GM19397 (cell line): ENCODE data around the gene DUSP16.

Source experiments
- ATAC-seq: cut with Tn5 transposase; IDR thresholded peaks from one replicate; pipeline ENCODE4 v1.9.1; 2021; ENCODE audit warnings: mild to moderate bottlenecking, moderate library complexity; ENCODE audit not compliant: unreplicated experiment

DUSP16 gene

DNA sequence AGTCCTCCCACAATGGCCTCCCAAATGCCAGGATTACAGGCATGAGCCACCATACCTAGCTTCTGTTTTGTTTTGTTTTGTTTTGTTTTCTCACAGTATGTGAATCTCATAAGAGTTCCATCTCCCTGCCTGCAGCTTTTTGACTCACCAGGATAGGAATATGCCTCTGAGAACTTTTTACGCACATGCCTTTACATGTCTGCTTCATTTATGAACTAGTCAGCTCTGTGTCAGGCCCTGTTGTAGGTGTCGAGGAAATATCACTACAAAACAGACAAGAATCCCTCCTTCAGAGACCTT, 116.8 kb downstream of the DUSP16 start:
- ATAC-seq = no peak

DNA sequence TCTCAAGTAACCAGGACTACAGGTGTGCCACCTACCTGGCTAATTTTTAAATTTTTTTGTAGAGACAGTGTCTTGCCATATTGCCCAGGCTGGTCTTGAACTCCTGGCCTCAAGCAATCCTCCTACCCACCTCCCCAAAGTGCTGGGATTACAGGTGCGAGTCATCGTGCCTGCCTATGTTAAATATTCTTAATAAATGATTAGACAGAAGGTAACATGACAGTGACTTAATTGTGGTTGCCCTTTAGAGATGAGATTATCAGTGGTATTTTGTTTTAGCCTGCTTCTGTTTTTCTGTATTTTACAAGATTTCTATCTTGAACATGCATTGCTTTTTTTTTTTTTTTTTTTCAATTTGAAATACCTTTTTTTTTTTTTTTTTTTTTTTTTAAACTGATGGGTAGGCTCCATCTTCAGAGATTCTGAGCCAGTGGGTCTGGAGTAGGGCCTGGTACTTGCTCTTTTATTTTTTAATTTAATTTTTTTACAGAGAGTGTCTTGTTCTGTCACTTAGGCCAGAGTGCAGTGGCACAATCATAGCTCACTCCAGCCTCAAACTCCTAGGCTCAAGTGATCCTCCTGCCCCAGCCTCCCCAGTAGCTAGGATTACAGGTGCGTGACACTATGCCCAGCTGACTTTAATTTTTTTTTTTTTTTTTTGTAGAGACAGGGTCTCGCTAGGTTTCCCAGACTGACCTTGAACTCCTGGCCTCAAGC, 117.3 kb downstream of the DUSP16 start:
- ATAC-seq = no peak

DNA sequence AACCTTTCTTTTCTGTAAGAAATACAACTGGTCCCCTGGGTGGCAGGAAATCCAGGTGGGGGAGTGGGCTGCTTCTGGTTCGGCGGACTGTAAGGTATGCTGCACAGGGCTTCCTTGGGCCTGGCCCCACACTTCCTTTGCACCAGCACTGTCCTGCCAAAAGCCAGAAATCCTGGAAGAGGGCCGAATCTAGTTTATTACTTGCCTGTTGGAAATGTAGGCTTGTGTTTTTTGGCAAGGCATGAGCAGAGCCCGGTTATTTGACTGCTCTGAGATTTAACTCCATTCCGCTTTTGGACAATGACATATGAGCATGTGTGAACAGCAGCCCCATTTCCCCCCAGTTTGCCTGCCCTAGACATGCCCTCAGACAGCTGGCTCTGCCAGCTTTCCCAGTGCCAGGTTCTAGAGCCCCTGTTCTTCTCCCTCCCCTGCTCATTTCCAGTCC, 119.2 kb downstream of the DUSP16 start:
- ATAC-seq = no peak

DNA sequence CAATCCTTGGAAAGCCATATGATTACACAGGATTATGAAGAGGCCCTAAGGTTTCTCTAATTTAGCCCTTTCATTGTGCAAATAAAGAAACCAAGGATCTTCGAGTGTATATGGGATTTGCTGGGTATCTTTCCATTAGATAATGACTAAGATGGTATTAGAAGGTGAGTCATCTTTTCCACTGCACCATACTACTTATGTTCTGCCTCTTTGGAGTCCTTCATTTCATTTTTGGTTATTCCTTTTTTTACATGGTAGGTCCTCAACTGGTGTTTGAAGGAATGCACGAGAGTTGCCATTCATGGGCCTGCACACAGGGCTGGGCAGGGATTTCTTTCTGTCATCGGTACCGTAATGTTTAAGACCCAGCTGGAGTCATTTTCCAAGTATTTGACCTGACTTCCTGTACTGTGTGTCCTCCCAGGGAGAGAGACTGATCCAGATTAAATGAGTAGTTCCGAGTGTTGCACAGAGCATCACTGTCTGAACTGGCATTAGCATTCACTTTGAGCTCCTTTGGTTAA, 120.1 kb downstream of the DUSP16 start:
- no peak for ATAC-seq

DNA sequence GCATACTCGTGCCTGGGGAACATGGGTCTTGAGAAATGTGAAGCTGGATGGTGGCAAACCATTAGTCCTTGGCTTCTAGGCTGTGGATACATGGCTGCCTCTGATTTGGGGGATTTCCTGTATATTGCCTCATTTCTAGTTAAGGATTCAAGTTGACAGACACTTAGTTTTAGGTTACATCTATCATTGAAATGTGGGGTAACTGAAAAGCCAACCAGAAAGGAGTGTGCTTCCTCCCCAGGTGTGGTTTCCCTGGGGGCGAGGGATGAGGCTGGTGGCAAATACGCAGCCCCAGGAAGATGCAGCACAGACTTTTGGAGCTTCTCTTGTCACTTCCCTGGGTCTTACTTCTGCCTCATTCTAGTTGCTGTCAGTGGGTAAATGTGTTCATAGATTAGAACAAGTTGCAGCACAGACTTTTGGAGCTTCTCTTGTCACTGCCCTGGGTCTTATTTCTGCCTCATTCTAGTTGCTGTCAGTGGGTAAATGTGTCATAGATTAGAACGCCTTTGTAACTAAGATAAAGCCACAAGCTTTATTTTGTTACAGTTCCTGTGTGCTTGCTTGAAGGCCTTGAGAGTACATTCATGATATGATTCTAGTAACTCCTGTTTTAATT, 120.7 kb downstream of the DUSP16 start:
- ATAC-seq = no peak

DNA sequence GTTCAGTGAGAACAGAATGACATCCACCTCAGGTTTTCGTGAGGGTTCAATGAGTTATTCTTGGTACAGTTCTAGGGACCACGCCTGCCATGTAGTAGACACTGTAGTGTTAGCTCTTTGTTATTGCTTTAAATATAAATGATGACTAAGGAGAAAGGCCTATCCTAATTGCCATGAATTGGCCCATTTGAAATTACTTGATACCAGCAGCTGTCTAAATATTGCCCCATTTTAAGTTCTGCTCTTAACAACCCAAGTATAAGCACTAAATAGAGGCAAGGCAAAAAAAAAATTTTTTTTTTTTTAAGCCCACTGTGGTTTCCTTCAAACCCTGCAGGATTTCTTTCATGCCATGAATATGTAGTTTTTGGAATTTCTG, 121.2 kb downstream of the DUSP16 start:
- no peak for ATAC-seq

DNA sequence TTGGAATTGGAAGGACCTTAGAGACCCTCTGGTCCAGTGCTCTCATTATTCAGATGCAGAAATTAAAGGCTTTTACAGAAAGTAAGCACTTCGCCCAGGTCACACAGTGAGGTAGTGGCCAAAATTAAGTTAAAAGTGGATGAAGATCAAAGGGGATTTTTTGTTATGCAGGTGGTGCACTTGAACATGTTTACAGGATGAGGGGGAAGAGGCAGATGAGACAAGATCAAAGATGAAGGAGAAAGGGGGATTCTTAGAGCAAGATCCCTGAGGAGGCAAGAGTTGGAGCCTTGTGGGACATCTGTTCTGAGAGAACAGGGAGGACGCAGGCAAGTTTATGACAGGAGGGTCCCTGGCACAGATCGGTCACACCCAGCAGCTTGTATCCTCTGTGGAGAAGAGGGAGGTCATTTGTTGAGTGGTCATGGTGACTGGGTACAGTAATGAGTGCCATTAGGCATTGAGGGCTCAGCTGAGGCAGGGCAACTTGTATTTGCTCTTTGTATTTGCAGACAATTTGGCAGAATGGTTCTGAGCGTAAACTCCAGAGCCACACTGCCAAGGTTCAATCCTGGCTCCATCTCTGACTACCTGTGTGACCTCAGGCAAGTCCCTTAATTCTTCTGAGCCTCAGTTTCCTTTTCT, 121.8 kb downstream of the DUSP16 start:
- ATAC-seq = no peak

DNA sequence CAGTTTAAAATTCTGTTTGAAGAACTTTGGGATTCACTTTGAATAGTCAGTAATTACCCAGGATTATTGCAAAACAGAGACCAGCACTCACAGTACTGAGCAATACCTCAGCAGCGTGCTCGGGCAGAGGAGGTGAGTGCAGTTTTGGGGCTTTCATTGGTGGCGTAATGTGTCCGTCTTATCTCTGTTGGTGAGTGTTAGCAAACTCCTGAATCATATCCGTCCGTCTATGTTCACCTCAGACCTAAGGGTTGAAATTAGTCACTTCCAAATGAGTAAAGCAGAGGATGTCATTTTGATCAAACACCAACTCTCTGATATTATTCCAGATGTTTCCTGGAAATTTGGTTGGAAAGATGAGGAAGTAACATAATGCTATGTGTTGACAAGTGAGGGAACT, 123.0 kb downstream of the DUSP16 start:
- no peak for ATAC-seq

DNA sequence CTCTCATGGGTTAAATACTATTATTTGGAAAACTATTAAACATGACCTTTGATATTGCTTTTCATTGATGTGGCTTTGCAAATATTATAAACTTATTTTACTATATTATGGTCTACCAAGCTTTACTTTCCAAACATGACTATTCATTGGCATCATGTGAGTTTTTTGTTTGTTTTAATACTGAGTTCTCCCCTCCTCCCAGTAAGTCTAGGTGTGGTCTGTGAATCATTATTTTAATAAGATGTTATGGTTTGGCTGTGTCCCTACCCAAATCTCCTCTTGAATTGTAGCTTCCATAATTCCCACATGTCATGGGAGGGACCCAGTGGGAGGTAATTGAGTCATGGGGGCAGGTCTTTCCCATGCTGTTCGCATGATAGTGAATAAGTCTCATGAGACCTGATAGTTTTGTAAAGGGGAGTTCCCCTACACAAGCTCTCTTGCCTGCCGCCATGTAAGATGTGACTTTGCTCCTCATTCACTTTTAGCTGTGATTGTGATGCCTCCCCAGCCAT, 125.8 kb downstream of the DUSP16 start:
- no peak for ATAC-seq

DNA sequence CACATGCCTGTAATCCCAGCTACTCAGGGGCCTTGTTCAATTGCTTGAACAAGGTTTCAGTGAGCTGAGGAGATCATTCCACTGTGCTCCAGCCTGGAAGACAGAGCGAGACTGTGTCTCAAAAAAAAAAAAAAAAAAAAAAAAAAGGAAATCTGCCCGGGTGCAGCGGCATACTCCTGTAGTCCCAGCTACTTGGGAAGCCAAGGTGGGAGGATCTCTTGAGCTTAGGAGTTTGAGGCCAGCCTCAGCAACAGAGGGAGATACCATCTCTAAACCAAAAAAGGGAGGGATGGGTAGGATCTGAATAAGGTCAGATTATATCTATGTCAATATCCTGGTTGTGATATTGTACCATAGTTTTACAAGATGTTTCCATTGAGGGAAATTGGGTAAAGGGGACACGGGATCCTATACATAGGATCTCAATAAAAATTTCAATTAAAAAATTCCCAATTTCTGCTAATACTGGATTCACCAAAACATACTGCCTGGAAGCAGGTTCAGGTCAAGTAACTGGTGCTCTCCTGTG, 129.4 kb downstream of the DUSP16 start:
- ATAC-seq = no peak

DNA sequence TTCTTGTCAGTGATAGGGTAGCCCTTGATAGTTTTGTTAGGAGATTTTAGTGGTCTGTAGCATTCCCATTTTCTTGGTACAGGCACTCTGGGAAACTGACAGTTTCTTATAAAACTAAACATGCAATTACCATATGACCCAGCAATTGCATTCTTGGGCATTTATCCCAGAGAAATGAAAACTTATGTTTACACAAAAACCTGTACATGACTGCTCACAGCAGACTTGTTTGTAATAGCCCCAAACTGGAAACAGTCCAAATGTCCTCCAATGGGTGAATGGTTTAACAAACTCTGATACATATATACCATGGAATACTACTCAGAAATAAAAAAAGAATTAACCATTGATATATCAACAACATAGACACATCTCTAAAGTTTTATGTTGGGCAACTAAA, 130.3 kb downstream of the DUSP16 start:
- no peak for ATAC-seq

DNA sequence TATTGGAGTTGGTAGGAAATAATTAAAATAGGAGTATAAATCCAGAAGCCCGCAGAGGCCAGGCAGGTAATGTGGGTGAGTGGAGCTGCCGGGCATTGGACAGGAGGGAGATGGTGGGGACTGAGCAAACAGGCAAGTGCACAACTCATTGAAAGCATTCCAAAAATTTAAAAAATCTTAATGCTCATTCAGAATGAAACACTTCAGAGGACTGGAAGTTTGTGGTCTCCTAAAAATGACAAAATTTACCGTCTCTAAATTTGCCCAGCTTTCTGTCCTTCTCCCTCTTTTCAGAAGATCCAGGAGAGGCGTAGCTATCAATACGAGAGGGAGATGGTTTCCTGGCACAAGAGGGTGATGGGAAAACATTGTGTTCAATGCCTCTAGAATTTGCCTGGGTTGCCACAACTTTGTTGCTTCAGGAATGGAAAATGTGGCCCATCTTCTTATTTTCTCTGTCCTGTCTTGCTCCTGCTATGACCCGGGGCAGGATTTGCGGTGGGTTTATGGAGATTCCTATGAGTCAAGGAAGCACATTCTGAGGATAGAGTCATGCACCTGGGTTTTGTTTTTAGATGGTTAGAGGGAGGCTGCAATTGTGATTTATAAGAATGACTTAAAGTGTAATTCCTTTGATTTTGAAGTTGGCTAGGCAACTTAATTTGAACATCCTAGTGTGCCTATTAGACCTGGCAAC, 133.6 kb downstream of the DUSP16 start:
- ATAC-seq = no peak

DNA sequence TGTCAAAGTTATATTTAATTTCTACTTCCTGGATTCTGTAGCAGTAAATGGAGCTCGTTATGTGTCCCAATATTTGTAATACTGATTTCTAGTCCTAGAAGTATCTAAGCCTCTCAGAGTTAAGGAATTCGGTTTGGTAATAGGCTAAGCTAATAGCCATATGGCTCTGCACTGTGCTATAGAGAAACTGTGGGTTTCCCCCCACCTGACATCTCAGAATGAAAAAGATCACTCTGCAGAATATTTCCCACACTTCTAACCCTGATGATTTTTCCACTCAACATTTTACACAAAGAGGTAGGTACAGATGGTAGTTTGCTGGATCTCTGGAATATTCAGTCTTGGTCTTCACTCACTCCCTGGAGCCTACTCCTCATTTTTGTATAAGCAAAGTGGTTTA, 134.6 kb downstream of the DUSP16 start:
- ATAC-seq = no peak

DNA sequence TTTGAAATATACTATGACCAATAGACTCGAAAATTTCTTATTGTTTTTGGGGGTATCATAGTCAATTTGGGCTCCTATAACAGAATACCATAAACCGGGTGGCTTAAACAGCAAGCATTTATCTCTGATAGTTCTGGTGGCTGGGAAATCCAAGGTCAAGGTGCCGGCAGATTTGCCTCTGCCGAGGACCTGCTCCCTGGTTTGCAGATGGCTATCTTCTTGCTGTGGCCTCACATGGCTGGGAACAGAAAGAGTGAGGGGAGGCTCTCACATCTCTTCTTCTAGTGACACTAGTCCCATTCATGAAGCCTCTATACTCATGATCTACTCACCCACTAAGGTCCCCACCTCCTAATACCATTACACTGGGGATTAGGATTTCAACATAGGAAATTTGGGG, 135.1 kb downstream of the DUSP16 start:
- no peak for ATAC-seq

DNA sequence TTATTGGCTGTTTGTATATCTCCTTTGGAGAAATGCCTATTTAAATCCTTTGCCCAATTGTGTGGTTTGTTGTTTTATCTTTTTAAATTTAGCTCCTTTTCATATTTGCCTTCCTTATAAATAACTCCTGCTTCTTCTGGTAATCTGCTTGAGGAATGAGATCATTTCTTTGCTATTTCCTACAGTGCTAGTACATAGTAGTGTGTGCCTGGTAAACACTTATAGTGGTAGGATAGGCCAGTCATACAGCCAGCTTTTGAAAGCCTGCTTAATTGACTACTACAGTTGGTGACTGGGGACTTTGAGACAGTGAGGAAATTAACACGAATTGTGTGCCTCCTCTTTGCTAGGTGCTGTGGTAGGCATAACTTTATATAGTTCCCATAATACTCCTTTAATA, 137.0 kb downstream of the DUSP16 start:
- ATAC-seq = no peak

DNA sequence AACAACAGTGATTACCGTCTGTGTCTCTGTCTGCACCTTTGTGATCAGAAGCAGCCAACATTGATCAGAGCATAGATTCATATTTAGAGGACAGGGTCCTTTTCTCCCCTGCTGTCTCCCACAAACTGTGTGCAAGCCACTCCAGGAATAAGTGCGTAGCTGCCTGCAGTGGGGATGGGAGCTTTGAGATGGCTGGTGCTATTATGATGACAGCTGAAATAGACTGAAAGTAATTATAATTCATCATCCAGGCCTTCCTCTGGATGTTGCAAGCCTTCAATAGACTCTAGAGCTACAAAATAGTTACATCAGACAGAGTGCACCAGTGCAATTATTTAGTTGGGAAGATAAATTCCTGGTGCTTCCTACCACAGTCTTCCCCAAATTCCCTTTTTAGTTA, 137.7 kb downstream of the DUSP16 start:
- ATAC-seq = no peak
